C4-2B (cell line): Measurements from ENCODE around the gene G3BP2.
"Not testable (repeated sequence)": the region's sequence is repeated elsewhere in the genome, so short reads cannot be mapped to it uniquely, and the experiment has no call there.

Source experiments
- H3K27ac ChIP-seq: fragments of 450-650 bp; 2 replicates; pipeline ENCODE4 v1.5.1; 2017
- CTCF ChIP-seq: fragments of 450-650 bp; conservative IDR thresholded peaks from 2 replicates; pipeline ENCODE4 v1.5.1; 2017; ENCODE audit warnings: mild to moderate bottlenecking
- ZFX ChIP-seq: fragments of 450-650 bp; IDR thresholded peaks from 2 replicates; pipeline ENCODE4 v1.6.1; 2017

Gene G3BP2

GRCh38 chr4:75698162-75698962 lies 25.2 kb upstream of the G3BP2 start:
- TF ChIP-seq CTCF = no peak
- no peak for TF ChIP-seq ZFX
- H3K27ac ChIP-seq = no peak overlapping the region

- no peak overlapping the region for H3K27ac ChIP-seq
- no peak for TF ChIP-seq CTCF
- TF ChIP-seq ZFX = no peak
Measured at GRCh38 chr4:75696581-75696980, 23.4 kb upstream of the G3BP2 start.

GRCh38 chr4:75696071-75696470 lies 22.9 kb upstream of the G3BP2 start:
- TF ChIP-seq ZFX (no peak), CTCF (no peak)
- no peak overlapping the region for H3K27ac ChIP-seq

- H3K27ac ChIP-seq = not testable (repeated sequence)
Measured at GRCh38 chr4:75692066-75692465, 18.9 kb upstream of the G3BP2 start.

- not testable (repeated sequence) for H3K27ac ChIP-seq
Measured at GRCh38 chr4:75687125-75687524, 13.9 kb upstream of the G3BP2 start.

GRCh38 chr4:75686346-75686745 lies 13.1 kb upstream of the G3BP2 start:
- no peak overlapping the region for H3K27ac ChIP-seq

GRCh38 chr4:75685546-75686189 lies 12.5 kb upstream of the G3BP2 start:
- no peak overlapping the region for H3K27ac ChIP-seq
- TF ChIP-seq ZFX = no peak
- TF ChIP-seq CTCF = no peak

More at GRCh38 chr4:75686346-75686745, 13.1 kb upstream of the G3BP2 start:
- no peak for TF ChIP-seq ZFX
- TF ChIP-seq CTCF = no peak

- H3K27ac ChIP-seq = no peak overlapping the region
- TF ChIP-seq CTCF = no peak
- TF ChIP-seq ZFX = no peak
Measured at GRCh38 chr4:75683482-75684155, 10.4 kb upstream of the G3BP2 start.
